HFFc6 (cell line): ENCODE data around the gene ZNF710. TPM values are rescaled to one million over a fixed set of nuclear protein-coding genes. Genes with fewer than 3 reads are reported as not detected.

Experiments used
- DNase-seq: peaks from one replicate; pipeline ENCODE4 v3.0.0-alpha.2; 2018
- H3K27ac Mint-ChIP-seq: 2 replicates; pipeline ENCODE4 v1.8.0; 2020; ENCODE audit warnings: mild to moderate bottlenecking, mixed read lengths
- H3K27me3 Mint-ChIP-seq: 2 replicates; pipeline ENCODE4 v1.8.0; 2021; ENCODE audit warnings: mild to moderate bottlenecking, moderate library complexity, mixed read lengths; ENCODE audit not compliant: insufficient read depth
- H3K36me3 Mint-ChIP-seq: 2 replicates; pipeline ENCODE4 v1.8.0; 2021; ENCODE audit warnings: low read depth, mixed read lengths
- H3K4me1 Mint-ChIP-seq: 2 replicates; pipeline ENCODE4 v1.8.0; 2020; ENCODE audit warnings: low read depth, mixed read lengths
- H3K4me3 Mint-ChIP-seq: 2 replicates; pipeline ENCODE4 v1.8.0; 2020; ENCODE audit warnings: mild to moderate bottlenecking, moderate library complexity, mixed read lengths
- H3K9me3 Mint-ChIP-seq: 2 replicates; pipeline ENCODE4 v1.8.0; 2020; ENCODE audit warnings: mild to moderate bottlenecking, mixed read lengths
- microRNA-seq: library from miRNA; unstranded; fragments of <30 nt; microRNA quantifications from one replicate; pipeline ENCODE4, GENCODE V29; 2019
- total RNA-seq, 6 experiments: library from RNA; stranded (reverse); fragmentation: NEBNext Ultra II Directional; extraction: Animal tissue kit (Norgen Biotek cat#: 25700); gene quantifications; 2 replicates in 1 of 6; 3 replicates in 5 of 6; pipeline ENCODE4 v1.2.3, GENCODE V29; 2021
- TF ChIP-seq, protein P1 (sequence below): fragments of 200-600 bp; sonication (generic); IDR thresholded peaks from 2 replicates; pipeline ENCODE4 v1.5.0; 2021; ENCODE audit warnings: antibody characterized with exemption, mild to moderate bottlenecking

ZNF710 gene
- total RNA-seq, 6 experiments from 2014 or later, result 17.6 to 23.3 (median 20.3) TPM

- Mint-ChIP-seq H3K36me3 (no peaks in the 10 kb centered on the region), H3K4me1 (no peaks in the 10 kb centered on the region), H3K27me3 (peaks cover 26% of the 10 kb centered on the region), H3K9me3 (no peaks in the 10 kb centered on the region), H3K4me3 (no peak overlapping the region), H3K27ac (no peak overlapping the region)
- no peak for DNase-seq
- TF ChIP-seq, protein P1, sequence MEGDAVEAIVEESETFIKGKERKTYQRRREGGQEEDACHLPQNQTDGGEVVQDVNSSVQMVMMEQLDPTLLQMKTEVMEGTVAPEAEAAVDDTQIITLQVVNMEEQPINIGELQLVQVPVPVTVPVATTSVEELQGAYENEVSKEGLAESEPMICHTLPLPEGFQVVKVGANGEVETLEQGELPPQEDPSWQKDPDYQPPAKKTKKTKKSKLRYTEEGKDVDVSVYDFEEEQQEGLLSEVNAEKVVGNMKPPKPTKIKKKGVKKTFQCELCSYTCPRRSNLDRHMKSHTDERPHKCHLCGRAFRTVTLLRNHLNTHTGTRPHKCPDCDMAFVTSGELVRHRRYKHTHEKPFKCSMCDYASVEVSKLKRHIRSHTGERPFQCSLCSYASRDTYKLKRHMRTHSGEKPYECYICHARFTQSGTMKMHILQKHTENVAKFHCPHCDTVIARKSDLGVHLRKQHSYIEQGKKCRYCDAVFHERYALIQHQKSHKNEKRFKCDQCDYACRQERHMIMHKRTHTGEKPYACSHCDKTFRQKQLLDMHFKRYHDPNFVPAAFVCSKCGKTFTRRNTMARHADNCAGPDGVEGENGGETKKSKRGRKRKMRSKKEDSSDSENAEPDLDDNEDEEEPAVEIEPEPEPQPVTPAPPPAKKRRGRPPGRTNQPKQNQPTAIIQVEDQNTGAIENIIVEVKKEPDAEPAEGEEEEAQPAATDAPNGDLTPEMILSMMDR, result no peak
These were observed 124.9 kb downstream of the ZNF710 start for GRCh38 chr15:90126022-90126421.

DNA sequence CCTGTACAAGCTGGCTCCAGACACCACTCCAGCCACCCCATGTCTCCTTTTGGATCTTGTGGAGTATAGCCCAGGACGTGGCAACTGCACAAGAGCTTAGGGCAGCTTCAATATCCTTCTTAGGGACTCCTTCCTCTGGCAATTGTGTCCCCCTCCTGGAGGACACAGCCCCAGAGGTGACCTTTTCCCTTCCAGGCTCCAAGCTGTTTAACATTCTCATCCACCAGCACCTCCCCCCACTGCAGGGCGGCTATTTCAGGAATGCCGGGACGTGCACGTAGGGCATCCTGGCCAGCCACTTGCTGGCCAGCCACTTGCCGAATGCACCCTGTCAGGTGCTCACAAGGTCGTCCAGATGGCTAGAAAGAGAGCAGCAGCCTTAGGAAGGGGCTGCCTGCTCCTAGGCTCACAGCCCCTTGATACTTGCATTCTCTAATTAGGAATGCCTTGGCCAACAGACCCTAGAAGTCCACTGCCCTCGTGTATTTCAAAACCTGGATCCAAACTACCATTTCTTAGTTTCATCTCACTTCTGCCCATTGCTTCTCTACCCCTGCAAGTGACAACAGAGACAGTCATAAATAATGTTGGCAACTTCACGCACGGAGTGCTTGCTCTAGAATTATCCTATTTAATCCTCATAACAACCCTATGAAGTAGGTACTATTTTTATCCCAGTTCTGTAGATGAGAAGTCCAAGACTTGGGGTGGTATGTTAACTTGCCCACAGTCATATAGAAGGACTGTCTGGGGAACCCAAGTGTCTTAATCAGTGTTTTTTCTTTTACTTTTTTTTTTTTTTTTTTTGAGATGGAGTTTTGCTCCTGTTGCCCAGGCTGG, 125.7 kb downstream of the ZNF710 start:
- Mint-ChIP-seq H3K4me1 (no peaks in the 10 kb centered on the region), H3K9me3 (no peaks in the 10 kb centered on the region), H3K36me3 (no peaks in the 10 kb centered on the region), H3K27ac (no peak overlapping the region), H3K4me3 (no peak overlapping the region), H3K27me3 (peaks cover 26% of the 10 kb centered on the region)
- no peak for DNase-seq
- TF ChIP-seq, protein P1, result no peak

- no peaks in the 10 kb centered on the region for H3K9me3 Mint-ChIP-seq
- no peak for DNase-seq
- H3K4me1 Mint-ChIP-seq, result no peaks in the 10 kb centered on the region
- TF ChIP-seq, protein P1, result no peak
- no peaks in the 10 kb centered on the region for H3K36me3 Mint-ChIP-seq
- no peak overlapping the region for H3K27ac Mint-ChIP-seq
- H3K27me3 Mint-ChIP-seq, result peaks cover 38% of the 10 kb centered on the region
- no peak overlapping the region for H3K4me3 Mint-ChIP-seq
These were observed 129.2 kb downstream of the ZNF710 start for GRCh38 chr15:90130291-90130690.

Small RNA genes lying within 50 kb of the gene (microRNA-seq; reads per million reads assigned to microRNA genes)
- 4.6 reads per million for gene MIR3174

Other genes starting within 250 kb of the ZNF710 start
- gene MESP2, start 225.0 kb upstream of the ZNF710 start, total RNA-seq, result under 1 TPM in 3 of 6 experiments, not detected in 3; 0.19 to 0.26 (median 0.21) TPM
- gene ANPEP, start 186.5 kb upstream of the ZNF710 start, total RNA-seq, result 100 to 1,000 TPM; 502 to 857 (median 524) TPM
- 10 to 100 TPM; 30.9 to 37.9 (median 33.4) TPM for gene AP3S2, start 107.3 kb upstream of the ZNF710 start, total RNA-seq
- gene ARPIN, start 88.4 kb upstream of the ZNF710 start, total RNA-seq, result 10 to 100 TPM in 4 of 6 experiments, 1 to 10 TPM in 2; 5.8 to 11.8 (median 10.9) TPM
- gene IDH2, start 101.1 kb downstream of the ZNF710 start, total RNA-seq, result 10 to 100 TPM; 26.3 to 32.4 (median 28.9) TPM
- gene SEMA4B, start 200.0 kb downstream of the ZNF710 start, total RNA-seq, result 1 to 10 TPM; 5.6 to 7.7 (median 7.2) TPM
- 10 to 100 TPM; 73.5 to 82.2 (median 76.9) TPM for gene CIB1, start 232.6 kb downstream of the ZNF710 start, total RNA-seq
- gene GDPGP1, start 232.9 kb downstream of the ZNF710 start, total RNA-seq, result 1 to 10 TPM; 4.5 to 6.3 (median 5.2) TPM
- gene TTLL13, start 248.2 kb downstream of the ZNF710 start, total RNA-seq, result under 1 TPM in 2 of 6 experiments, not detected in 4; 0.07 to 0.14 TPM